Vagina (tissue), 2 donors: ENCODE results near the gene ABR. TPM values are rescaled to one million over a fixed set of nuclear protein-coding genes. Genes with fewer than 3 reads are reported as not detected.
A peak's percentile ranks its signal among the peaks of the same experiment; 100 is the strongest.

Experiments
- DNase-seq, 2 donors: peaks; one replicate each; pipeline ENCODE4 v3.0.0-alpha.2; 2017; ENCODE audit errors: extremely low spot score in 2 of 2
- H3K27ac ChIP-seq: fragments of 200-600 bp; sonication (generic); one replicate; pipeline ENCODE4 v1.5.1; 2019
- H3K27me3 ChIP-seq: fragments of 200-600 bp; sonication (generic); one replicate; pipeline ENCODE4 v1.5.1; 2019
- H3K36me3 ChIP-seq, 2 donors: fragments of 200-600 bp; sonication (generic); one replicate each; pipeline ENCODE4 v1.5.1; 2017 to 2019
- H3K4me1 ChIP-seq: fragments of 200-600 bp; sonication (generic); one replicate; pipeline ENCODE4 v1.5.1; 2019
- H3K4me3 ChIP-seq, 2 donors: fragments of 200-600 bp; sonication (generic); 1 replicate in 1 of 2; 2 replicates in 1 of 2; pipeline ENCODE4 v1.5.1; 2016 to 2019
- H3K9me3 ChIP-seq: fragments of 200-600 bp; sonication (generic); one replicate; pipeline ENCODE4 v1.5.1; 2019
- POLR2A ChIP-seq, 2 donors: fragments of 450-650 bp; IDR thresholded peaks; one replicate each; pipeline ENCODE4 v1.6.1; 2017; ENCODE audit warnings: antibody characterized with exemption in 2 of 2, mild to moderate bottlenecking in 2 of 2, moderate library complexity in 2 of 2
- POLR2AphosphoS5 ChIP-seq, 2 donors: sonication (generic); formaldehyde crosslinking; IDR thresholded peaks; one replicate each; pipeline ENCODE4 v1.9.0; 2017; ENCODE audit warnings: antibody characterized with exemption in 2 of 2, mild to moderate bottlenecking in 2 of 2, low read depth in 1 of 2; ENCODE audit not compliant: insufficient read depth in 1 of 2
- intact Hi-C: fragments of 100-400 bp; cut with DNase I; formaldehyde crosslinking; loops from one replicate; pipeline ENCODE4 v1.15.1; 2023
- total RNA-seq: library from RNA; depleted of rRNA; stranded (reverse); fragments of >200 nt; gene quantifications from one replicate; pipeline ENCODE4 v1.2.3, GENCODE V29; 2016
- TF ChIP-seq, protein P1 (sequence below), 3 experiments: fragments of 450-650 bp in 2 of 3; fragments of 200-600 bp in 1 of 3; sonication (generic) in 1 of 3; IDR thresholded peaks; one replicate each; pipeline ENCODE4 v1.5.1; 2017 to 2019; ENCODE audit warnings: antibody characterized with exemption in 3 of 3, mild to moderate bottlenecking in 2 of 3, moderate library complexity in 2 of 3

The ABR gene
- total RNA-seq, 1 donor from 2014 or later, result 90.8 TPM

DNA sequence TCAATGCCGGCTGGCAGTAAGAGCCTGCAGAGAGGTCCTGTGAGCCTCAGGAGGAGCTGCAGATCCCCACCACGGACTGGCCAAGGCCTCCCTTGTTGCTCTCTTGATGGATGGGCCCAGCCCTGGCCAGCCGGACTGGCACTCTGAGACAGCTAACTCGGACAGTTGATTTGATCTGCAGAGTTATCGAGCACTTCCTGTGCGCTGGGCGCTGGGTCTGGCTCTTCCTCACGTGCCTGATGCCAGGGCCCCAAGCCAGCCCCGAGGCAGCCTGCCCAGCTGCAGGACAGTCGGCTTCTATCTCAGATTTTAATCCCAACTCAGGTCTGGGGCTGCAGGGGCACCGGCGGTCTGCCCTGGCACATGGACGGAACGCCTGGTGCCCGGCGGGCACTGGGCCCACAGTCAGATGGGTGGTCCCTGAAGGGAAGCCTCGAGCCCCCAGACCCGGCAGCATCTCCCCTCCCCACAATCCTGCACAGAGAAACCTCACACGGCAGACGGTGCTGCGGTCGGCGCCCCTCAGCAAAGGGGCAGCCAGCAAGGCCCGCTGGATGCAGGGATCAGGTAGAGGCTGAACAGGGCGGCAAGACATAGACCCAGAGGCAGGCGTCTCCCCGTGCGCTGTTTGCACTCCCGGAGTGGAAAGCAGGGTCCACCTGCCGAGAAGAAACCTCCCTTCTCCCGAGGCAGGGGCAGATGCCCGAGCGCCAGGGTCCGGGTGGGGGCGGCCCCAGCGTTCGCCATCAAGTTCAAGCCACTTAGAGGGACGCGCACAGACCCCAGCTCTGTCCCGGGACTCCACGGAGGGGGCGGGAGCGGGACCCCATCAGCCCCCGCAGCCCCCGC lies 148.9 kb downstream of the ABR start:
- intact Hi-C loops, result no loop called here
- TF ChIP-seq POLR2A (IDR thresholded peaks at IDR 0.05) (no peak), POLR2AphosphoS5 (IDR thresholded peaks at IDR 0.05; ENCODE audit: insufficient read depth in 1 of 2, low read depth in 1 of 2) (peak in 1 of 2 donors; percentile 41)
- TF ChIP-seq, protein P1, sequence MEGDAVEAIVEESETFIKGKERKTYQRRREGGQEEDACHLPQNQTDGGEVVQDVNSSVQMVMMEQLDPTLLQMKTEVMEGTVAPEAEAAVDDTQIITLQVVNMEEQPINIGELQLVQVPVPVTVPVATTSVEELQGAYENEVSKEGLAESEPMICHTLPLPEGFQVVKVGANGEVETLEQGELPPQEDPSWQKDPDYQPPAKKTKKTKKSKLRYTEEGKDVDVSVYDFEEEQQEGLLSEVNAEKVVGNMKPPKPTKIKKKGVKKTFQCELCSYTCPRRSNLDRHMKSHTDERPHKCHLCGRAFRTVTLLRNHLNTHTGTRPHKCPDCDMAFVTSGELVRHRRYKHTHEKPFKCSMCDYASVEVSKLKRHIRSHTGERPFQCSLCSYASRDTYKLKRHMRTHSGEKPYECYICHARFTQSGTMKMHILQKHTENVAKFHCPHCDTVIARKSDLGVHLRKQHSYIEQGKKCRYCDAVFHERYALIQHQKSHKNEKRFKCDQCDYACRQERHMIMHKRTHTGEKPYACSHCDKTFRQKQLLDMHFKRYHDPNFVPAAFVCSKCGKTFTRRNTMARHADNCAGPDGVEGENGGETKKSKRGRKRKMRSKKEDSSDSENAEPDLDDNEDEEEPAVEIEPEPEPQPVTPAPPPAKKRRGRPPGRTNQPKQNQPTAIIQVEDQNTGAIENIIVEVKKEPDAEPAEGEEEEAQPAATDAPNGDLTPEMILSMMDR (IDR thresholded peaks at IDR 0.05), result no peak
- peak overlapping the region; percentile 79 for H3K27ac ChIP-seq
- peaks cover 52% of the 10 kb centered on the region for H3K4me1 ChIP-seq
- H3K4me3 ChIP-seq, result peak overlapping the region; percentile 47 to 49
- no peak for DNase-seq
- H3K36me3 ChIP-seq, result peaks cover 0 to 7% of the 10 kb centered on the region in 2 donors
- no peaks in the 10 kb centered on the region for H3K27me3 ChIP-seq
- no peaks in the 10 kb centered on the region for H3K9me3 ChIP-seq

DNA sequence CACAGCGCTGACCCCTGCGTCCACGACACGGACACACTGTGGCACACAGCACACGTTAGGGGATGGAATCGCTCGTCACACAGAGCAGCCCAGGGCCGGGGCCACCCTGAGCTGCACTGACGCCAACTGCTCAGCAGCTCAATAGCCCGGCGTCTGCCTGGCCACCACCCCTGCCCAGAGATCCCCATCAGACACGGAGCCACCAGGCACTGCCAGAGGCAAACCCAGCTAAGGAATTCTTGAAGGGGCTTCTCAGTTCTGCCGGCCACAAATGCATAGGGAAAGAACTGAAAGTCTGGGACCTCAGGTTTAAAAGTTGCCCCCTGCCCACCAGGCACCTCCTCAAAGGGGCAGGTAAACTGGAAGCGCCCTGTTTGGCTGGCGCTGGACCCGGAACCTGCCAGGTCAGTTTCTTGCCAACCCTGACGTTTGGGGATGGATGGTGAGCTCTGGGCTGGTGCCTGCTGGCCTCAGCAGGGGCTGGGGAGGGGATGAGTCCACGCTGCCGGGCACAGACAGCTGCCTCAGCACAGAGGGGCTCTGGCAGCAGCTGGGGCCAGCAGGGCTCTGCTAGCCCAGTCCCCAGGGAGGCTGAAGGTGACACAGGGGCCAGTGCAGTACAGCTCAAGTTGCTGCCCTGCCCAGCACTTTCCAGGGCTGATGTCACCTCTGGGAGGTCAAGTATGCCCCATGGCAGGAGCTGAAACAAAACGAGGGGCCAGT lies 149.7 kb downstream of the ABR start:
- no peak for DNase-seq
- Histone ChIP-seq H3K4me3 (peak overlapping the region in 1 of 2 donors; percentile 47), H3K9me3 (no peaks in the 10 kb centered on the region), H3K36me3 (peaks cover 0 to 7% of the 10 kb centered on the region in 2 donors), H3K27me3 (no peaks in the 10 kb centered on the region), H3K27ac (peak overlapping the region; percentile 79), H3K4me1 (peaks cover 55% of the 10 kb centered on the region)
- TF ChIP-seq POLR2AphosphoS5 (IDR thresholded peaks at IDR 0.05; ENCODE audit: insufficient read depth in 1 of 2, low read depth in 1 of 2), result no peak
- TF ChIP-seq, protein P1 (IDR thresholded peaks at IDR 0.05), result no peak
- no peak for TF ChIP-seq POLR2A (IDR thresholded peaks at IDR 0.05)
- intact Hi-C loops, result no loop called here

DNA sequence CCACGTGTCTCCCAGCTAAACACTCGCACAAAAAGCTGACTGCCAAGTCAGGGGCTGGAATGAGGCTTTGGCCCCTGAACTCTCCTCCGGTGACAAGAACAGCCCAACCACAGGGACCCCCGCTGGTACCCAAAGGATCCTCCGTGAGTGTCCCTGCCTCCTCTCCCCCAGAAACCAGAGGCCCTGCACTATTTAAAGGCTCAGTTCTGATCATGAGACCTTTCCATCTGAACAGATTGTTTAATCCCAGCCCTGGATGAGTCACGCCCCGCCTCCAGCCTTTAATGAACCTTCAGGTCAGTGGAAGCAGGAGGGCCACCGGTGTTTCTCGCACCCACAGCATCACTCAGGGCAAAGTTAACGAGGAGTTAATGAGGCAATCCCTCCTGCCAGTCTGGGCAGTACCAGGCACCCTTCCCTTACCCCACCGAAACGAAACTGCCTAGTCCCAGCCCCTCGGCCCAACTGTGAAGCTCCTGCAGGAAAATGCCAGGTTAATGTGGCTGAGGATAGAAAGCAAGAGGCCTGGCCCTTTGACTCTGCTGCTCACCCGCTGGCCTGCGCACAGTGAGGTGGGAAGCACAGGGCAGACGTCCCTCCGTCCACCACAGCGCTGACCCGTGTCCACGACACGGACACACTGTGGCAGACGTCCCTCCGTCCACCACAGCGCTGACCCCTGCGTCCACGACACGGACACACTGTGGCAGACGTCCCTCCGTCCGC lies 150.4 kb downstream of the ABR start:
- Histone ChIP-seq H3K27me3 (no peaks in the 10 kb centered on the region), H3K36me3 (peaks cover 0 to 7% of the 10 kb centered on the region in 2 donors), H3K4me3 (no peak overlapping the region), H3K9me3 (no peaks in the 10 kb centered on the region), H3K4me1 (peaks cover 56% of the 10 kb centered on the region), H3K27ac (peak overlapping the region; percentile 79)
- TF ChIP-seq, protein P1 (IDR thresholded peaks at IDR 0.05), result no peak
- peak in 1 of 2 donors; percentile 23 for TF ChIP-seq POLR2A (IDR thresholded peaks at IDR 0.05)
- peak; percentile 62 to 74 for TF ChIP-seq POLR2AphosphoS5 (IDR thresholded peaks at IDR 0.05; ENCODE audit: insufficient read depth in 1 of 2, low read depth in 1 of 2)
- intact Hi-C loops, result no loop called here
- no peak for DNase-seq

DNA sequence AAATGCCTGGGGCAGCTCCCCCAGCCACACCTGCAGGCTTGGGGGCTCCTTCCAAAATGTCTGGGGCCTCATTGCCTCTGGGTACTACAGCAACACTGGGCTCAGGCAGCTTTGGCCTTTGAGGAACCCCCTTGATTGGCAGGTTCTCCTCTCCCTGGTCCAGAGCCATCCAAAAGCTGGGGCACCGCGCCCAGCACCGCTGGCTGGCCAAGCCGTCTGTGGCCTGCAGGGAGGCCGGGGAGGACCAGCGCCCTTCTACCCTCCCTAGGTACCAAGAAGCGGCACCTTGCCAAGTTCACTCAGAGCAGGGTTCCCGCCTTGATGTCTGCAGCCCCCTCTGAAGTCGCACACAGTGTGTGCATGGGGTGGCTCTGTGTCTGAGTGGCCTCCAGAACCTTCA lies 152.7 kb downstream of the ABR start:
- TF ChIP-seq, protein P1 (IDR thresholded peaks at IDR 0.05), result no peak
- TF ChIP-seq POLR2A (IDR thresholded peaks at IDR 0.05), result no peak
- no peak for TF ChIP-seq POLR2AphosphoS5 (IDR thresholded peaks at IDR 0.05; ENCODE audit: insufficient read depth in 1 of 2, low read depth in 1 of 2)
- Histone ChIP-seq H3K4me1 (peaks cover 55% of the 10 kb centered on the region), H3K9me3 (no peaks in the 10 kb centered on the region), H3K27me3 (no peaks in the 10 kb centered on the region), H3K36me3 (peaks cover 0 to 14% of the 10 kb centered on the region in 2 donors), H3K27ac (peak overlapping the region; percentile 20), H3K4me3 (no peak overlapping the region)
- no peak for DNase-seq
- intact Hi-C loops, result no loop called here
